HepG2 (cell line): ENCODE measurements around the gene RPL3. TPM values are rescaled to one million over a fixed set of nuclear protein-coding genes. Genes with fewer than 3 reads are reported as not detected.

Experiments
- ATAC-seq: fragments of 200-7000 bp; cut with Tn5 transposase; 3 replicates; pipeline ENCODE4 v1.9.1; 2020; ENCODE audit warnings: mild to moderate bottlenecking, moderate library complexity
- BruUV-seq: library from RNA; stranded (reverse); fragments of 400-500 nt; replicated peaks from 2 replicates; lab custom pipeline; 2021; lab: Mats Ljungman, UMichigan
- CTCF ChIA-PET: fragments of 300-600 bp; formaldehyde crosslinking; extraction: SDS; loops from one replicate; lab custom pipeline; 2021; ENCODE audit warnings: low total read pairs, inconsistent platforms, low intra/inter-chr PET ratio; lab: Yijun Ruan, JAX
- POLR2A ChIA-PET: fragments of 350-600 bp; sonication (Branson Sonifier 250); formaldehyde crosslinking; loops from one replicate; lab custom pipeline; 2020; ENCODE audit warnings: antibody characterized with exemption, inconsistent platforms; lab: Yijun Ruan, JAX
- DNase-seq: peaks from one replicate; pipeline ENCODE4 v3.0.0-alpha.2; 2015; ENCODE audit warnings: low spot score
- FAIRE-seq: peaks from 3 replicates; lab custom pipeline; 2011; peaks lifted over from hg19 to GRCh38; lab: Jason Lieb, UNC
- H2AFZ ChIP-seq: one replicate; pipeline ENCODE4 v1.6.1; 2011; ENCODE audit warnings: low read length, inconsistent platforms
- H3K27ac ChIP-seq: fragments of 300-600 bp; 3 replicates; pipeline ENCODE4 v1.8.0; 2011; ENCODE audit warnings: mixed run types, mild to moderate bottlenecking, mixed read lengths, low read length, inconsistent platforms; ENCODE audit not compliant: insufficient read depth; ENCODE audit errors: extremely low read length
- H3K27me3 ChIP-seq, 2 experiments: fragments of 200-600 bp in 1 of 2; 2 replicates in 1 of 2; 3 replicates in 1 of 2; pipeline versions ENCODE4 v1.6.0 to v1.8.0; 2011; ENCODE audit warnings: low read length in 2 of 2, mild to moderate bottlenecking in 2 of 2, moderate library complexity in 2 of 2, inconsistent platforms in 1 of 2; ENCODE audit not compliant: insufficient read depth in 2 of 2, control insufficient read depth in 1 of 2
- H3K36me3 ChIP-seq, 2 experiments: fragments of 200-600 bp in 1 of 2; replicated peaks in 1 of 2; 2 replicates in 1 of 2; 3 replicates in 1 of 2; pipeline versions ENCODE4 v1.5.1 to v1.8.0; 2011; ENCODE audit warnings: low read length in 2 of 2, inconsistent platforms in 1 of 2; ENCODE audit not compliant: insufficient read depth in 2 of 2, control insufficient read depth in 1 of 2
- H3K4me1 ChIP-seq: 2 replicates; pipeline ENCODE4 v1.5.1; 2012; ENCODE audit warnings: low read length, inconsistent platforms; ENCODE audit not compliant: insufficient read depth
- H3K4me2 ChIP-seq: 2 replicates; pipeline ENCODE4 v1.6.0; 2011; ENCODE audit warnings: low read depth, low read length, inconsistent platforms
- H3K4me3 ChIP-seq, 3 experiments: fragments of 200-600 bp in 1 of 3; sonication (generic), shearing (Covaris generic) in 1 of 3; replicated peaks in 1 of 3; 2 replicates each; pipeline ENCODE4 v1.5.1; 2011 to 2016; ENCODE audit warnings: low read length in 3 of 3, inconsistent platforms in 2 of 3, low read depth in 2 of 3, mild to moderate bottlenecking in 2 of 3, control low read depth in 1 of 3, mixed read lengths in 1 of 3; ENCODE audit not compliant: insufficient read depth in 1 of 3
- H3K79me2 ChIP-seq: one replicate; pipeline ENCODE4 v1.6.1; 2011; ENCODE audit warnings: low read length, inconsistent platforms; ENCODE audit not compliant: insufficient read depth
- H3K9ac ChIP-seq: 2 replicates; pipeline ENCODE4 v1.6.0; 2011; ENCODE audit warnings: mild to moderate bottlenecking, low read depth, low read length, inconsistent platforms; ENCODE audit not compliant: insufficient read depth
- H3K9me3 ChIP-seq: 2 replicates; pipeline ENCODE4 v1.5.1; 2012; ENCODE audit warnings: mild to moderate bottlenecking, low read length
- H4K20me1 ChIP-seq: 2 replicates; pipeline ENCODE4 v1.6.0; 2011; ENCODE audit warnings: inconsistent platforms, mild to moderate bottlenecking, low read length, moderate library complexity; ENCODE audit not compliant: insufficient read depth
- MYPOP ChIP-seq: sonication (generic); formaldehyde crosslinking; IDR thresholded peaks from 2 replicates; pipeline ENCODE4 v1.8.1; 2023; ENCODE audit warnings: mild to moderate bottlenecking, moderate library complexity, missing genetic modification reagents
- NFKBIZ ChIP-seq: IDR thresholded peaks from 2 replicates; pipeline ENCODE4 v1.6.1; 2018; ENCODE audit warnings: missing genetic modification reagents, missing compliant biosample characterization
- PAX8 ChIP-seq: sonication (generic); formaldehyde crosslinking; IDR thresholded peaks from 2 replicates; pipeline ENCODE4 v1.8.0; 2022; ENCODE audit warnings: mild to moderate bottlenecking, missing genetic modification reagents, borderline replicate concordance
- ZBTB46 ChIP-seq: sonication (generic); formaldehyde crosslinking; IDR thresholded peaks from 2 replicates; pipeline ENCODE4 v1.4.0; 2020; ENCODE audit warnings: mild to moderate bottlenecking, missing genetic modification reagents, borderline replicate concordance
- ZNF121 ChIP-seq: sonication (generic); formaldehyde crosslinking; IDR thresholded peaks from 2 replicates; pipeline ENCODE4 v1.5.0; 2020; ENCODE audit warnings: mild to moderate bottlenecking, missing genetic modification reagents
- WGBS: methylation state at CpG from one replicate; pipeline ENCODE4 v1.1.6; 2017; ENCODE audit warnings: low lambda C conversion rate; 5-methylcytosine and 5-hydroxymethylcytosine counted together
- in situ Hi-C: cut with HindIII; loops from 2 replicates; pipeline ENCODE4 v1.10.0; 2017; ENCODE audit warnings: low pct_unique_long_range_greater_than_20kb; ENCODE audit not compliant: extremely low pct_ligation_motif_present
- intact Hi-C: fragments of 100-400 bp; cut with micrococcal nuclease; formaldehyde crosslinking; loops from one replicate; pipeline ENCODE4 v1.10.0; 2022; ENCODE audit not compliant: unreplicated experiment
- polyA plus RNA-seq, 8 experiments: library from polyadenylated mRNA; depleted of rRNA in 3 of 8; stranded (reverse) in 7 of 8; unstranded in 1 of 8; fragments of >200 nt; fragmentation: Illumina TruSeq in 4 of 8; extraction: Trizol in 4 of 8; gene quantifications; 2 replicates each; pipeline versions ENCODE4 v1.2.1 to v1.2.3, GENCODE V29; 2011 to 2016; ENCODE audit warnings: low read depth in 4 of 8, missing spikeins in 1 of 8, mixed read lengths in 1 of 8; ENCODE audit not compliant: insufficient read depth in 1 of 8
- total RNA-seq, 5 experiments: library from RNA; depleted of rRNA; stranded (reverse); fragments of >200 nt; fragmentation: Illumina TruSeq; extraction: Trizol; gene quantifications; 2 replicates each; pipeline ENCODE4 v1.2.3, GENCODE V29; 2016; ENCODE audit warnings: low read depth in 1 of 5

RPL3 gene
- total and polyA plus RNA-seq, 2 of the 13 experiments (the other 11 are each of a cell fraction or from before 2014, with no cell fraction given), result 1,051 to 3,279 TPM

GRCh38 chr22:39355080-39355479 lies 35.7 kb upstream of the RPL3 start (continued):
- TF ChIP-seq ZBTB46 (CRISPR knock-in tag) (no peak), MYPOP (CRISPR knock-in tag) (no peak), PAX8 (no peak)

GRCh38 chr22:39353346-39353745 lies 33.9 kb upstream of the RPL3 start:
- no peaks in the 10 kb centered on the region for H3K36me3 ChIP-seq
- peaks cover 12 to 27% of the 10 kb centered on the region in 2 experiments for H3K27me3 ChIP-seq
- H3K4me2 ChIP-seq, result no peak overlapping the region
- ChIA-PET CTCF (no interaction called here), POLR2A (no interaction called here)
- BruUV-seq, result no TSS peak
- in situ Hi-C loops, result no loop called here
- DNase-seq, result no peak
- H4K20me1 ChIP-seq, result no peaks in the 10 kb centered on the region
- TF ChIP-seq NFKBIZ (CRISPR knock-in tag), result no peak
- peak; percentile 59 for TF ChIP-seq ZNF121
- H3K9ac ChIP-seq, result no peak overlapping the region
- H3K79me2 ChIP-seq, result no peaks in the 10 kb centered on the region
- H3K27ac ChIP-seq, result no peak overlapping the region
- no peak overlapping the region for H2AFZ ChIP-seq
- 51% methylated on average over 9 of the region's 9 CpGs for WGBS
- intact Hi-C loops, result no loop called here
- no peak for FAIRE-seq
- H3K9me3 ChIP-seq, result no peaks in the 10 kb centered on the region
- no peak for ATAC-seq
- H3K4me1 ChIP-seq, result peaks cover 22% of the 10 kb centered on the region
- no peak overlapping the region for H3K4me3 ChIP-seq
